ENCODE measurements around the gene ZSCAN22.

DNA sequence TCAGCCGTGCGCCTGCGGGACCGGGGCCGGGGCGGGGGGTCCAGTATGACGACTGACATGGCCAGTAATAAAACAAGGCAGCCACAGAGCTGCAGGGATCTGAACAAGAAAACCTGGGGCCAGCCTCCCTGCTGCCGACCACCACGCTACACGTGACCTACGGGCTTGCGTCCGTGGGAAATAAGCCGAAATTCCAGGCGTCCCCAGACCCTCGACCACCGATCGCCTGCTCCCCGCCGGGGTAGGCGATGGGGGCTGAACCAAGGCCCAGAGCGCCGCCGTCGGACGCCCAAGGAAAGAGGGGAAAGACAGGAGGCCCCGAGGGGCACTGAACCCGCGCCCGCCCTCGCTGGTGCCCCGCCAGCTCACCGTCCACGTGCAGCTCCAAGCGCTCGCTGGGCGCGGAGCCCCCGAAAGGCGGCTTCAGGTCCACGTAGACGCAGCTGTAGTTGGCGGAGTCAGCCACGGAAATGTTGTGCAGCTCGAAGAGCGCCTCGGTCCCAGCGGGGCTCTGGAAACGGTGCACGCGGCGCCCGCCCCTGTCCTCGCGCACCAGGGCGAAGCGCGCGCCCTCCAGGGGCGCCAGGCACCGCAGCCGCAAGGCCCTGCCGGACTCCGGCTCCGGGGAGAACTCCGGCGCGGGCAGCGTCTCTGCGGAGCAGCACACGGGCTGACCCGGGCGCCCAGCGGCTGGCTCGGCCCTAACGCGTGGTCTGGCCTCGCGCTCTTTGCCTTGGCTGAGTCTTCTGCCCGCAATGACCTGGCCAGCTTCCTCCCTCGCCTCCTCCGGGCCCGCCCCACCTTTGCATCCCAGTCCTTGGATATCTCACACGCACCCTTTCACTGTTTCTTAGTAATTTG, 23.4 kb downstream of the ZSCAN22 start:
- TF ChIP-seq, protein P1, sequence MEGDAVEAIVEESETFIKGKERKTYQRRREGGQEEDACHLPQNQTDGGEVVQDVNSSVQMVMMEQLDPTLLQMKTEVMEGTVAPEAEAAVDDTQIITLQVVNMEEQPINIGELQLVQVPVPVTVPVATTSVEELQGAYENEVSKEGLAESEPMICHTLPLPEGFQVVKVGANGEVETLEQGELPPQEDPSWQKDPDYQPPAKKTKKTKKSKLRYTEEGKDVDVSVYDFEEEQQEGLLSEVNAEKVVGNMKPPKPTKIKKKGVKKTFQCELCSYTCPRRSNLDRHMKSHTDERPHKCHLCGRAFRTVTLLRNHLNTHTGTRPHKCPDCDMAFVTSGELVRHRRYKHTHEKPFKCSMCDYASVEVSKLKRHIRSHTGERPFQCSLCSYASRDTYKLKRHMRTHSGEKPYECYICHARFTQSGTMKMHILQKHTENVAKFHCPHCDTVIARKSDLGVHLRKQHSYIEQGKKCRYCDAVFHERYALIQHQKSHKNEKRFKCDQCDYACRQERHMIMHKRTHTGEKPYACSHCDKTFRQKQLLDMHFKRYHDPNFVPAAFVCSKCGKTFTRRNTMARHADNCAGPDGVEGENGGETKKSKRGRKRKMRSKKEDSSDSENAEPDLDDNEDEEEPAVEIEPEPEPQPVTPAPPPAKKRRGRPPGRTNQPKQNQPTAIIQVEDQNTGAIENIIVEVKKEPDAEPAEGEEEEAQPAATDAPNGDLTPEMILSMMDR (IDR thresholded peaks at IDR 0.05; ENCODE audit: low read length): no peak
- no peak for TF ChIP-seq EZH2 (IDR thresholded peaks at IDR 0.05; ENCODE audit: borderline replicate concordance, low read length)

Data from OCI-LY1 (cell line).